Fibroblast of gingiva (primary cell): ENCODE data around the gene ZBTB7C.
"Not testable (repeated sequence)": the region's sequence is repeated elsewhere in the genome, so short reads cannot be mapped to it uniquely, and the experiment has no call there.

Experiments used
- DNase-seq: peaks from one replicate; pipeline ENCODE4 v3.0.0-alpha.2; 2011; ENCODE audit warnings: low read depth

Gene ZBTB7C

DNA sequence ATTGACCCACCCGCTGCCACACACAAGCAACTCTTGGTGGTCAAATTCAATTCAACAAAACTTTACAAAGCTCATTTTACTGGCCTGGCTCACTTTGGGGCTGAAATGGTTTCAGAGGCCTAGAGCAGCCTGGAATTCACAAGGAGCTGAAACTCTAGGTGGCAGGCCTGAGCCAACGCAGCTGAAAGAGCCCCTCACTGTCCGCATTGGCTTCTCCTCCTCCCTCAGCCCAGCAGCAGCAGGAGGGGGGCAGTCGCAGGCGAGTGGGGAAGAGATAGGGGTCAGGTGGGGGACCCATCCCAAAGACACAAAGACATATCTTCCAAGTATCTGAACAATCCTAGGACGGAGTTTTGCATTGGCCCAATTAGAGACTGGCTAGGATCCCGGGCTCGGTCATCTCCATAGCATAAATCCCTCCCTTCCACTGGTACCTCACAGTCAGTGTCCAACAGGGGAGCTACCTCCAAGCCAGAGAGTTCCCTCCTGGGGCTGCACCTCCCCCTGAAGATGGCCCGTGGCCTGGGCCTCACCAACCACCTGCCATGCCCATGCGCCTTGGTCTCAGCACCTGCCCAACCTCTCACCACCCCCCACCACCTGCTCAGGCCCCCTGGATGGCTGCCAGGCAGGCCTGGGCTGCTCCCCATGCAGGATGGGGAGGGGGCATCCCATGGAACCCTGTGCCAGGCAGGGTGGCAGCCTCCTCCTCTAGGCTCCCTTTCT lies 113.4 kb downstream of the ZBTB7C start:
- DNase-seq: no peak

DNA sequence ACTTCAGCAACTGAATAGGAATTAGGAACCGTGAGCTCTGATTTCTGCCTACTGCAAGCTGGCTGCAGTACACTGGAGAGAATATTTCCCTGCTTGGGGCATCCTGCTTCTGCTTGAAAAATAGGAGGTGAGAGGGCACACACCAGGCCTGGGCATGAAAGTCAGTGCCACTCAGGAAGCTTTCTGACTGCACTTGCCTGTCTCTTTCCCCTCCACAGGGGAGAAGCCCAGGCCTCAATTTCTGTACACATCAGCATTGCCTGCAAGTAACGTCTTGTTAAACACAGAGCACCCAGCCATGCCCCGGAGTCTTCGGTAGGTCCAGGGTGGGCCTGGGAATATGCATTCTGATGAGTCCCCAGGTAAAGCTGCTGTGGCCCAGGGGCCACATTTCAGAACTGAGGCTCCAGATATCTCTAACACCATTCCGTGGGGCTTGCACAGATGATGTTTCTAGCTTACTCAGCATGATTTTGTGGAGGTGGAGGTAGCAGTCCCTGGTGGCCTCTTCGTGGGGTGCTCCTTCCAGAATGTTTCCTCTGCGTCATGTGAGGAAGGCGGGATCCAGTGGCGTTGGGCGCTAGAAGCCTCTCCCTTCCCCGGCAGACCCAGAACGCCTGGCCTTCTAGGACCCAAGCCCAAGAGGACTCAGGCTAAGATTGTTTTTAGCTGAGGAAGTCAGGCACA lies 114.1 kb downstream of the ZBTB7C start:
- DNase-seq: no peak

DNA sequence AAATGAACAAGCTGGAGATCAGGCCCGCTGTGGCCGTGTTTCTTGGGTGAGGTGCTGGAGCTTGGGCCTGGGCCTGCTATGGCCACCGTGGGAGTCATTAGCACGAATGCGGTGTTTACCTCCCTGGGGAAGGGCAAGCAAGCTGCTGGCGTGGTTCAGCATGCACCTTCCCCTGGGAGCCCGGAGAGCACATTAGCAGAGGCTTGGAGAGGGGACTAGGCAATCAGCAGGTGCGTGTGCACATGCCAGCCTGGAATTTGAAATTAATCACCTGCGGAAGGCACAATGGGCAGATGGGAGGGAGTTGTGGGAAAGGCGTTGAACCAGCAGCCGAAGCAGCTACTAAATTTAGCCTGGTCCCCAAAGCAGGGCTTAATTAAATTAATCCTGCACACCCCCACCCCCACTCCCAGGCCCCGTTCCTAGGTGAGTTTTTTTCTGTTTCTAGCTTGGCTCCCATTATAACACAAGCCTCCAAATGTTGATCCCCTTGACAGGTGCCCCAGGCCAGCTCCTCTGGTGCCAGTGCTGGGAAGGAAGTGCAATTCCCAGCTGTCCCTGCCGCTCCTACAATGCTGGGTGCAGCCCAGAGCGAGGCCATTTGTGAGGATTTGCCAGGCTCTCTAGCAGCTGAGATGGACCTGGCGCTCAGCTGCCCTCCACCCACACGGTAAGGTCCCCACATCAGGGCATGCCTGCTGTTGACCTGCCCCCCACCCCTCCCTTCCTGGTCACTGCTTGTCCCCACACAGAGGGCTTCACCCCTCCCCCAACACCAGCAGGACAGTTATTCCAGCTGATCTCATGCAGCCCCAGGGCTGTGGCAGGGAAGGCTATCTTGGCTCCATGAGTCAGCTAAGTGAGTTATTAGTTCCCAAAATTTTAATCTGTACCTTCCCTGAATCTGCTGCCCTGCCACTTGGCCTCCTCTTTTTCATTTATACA lies 115.0 kb downstream of the ZBTB7C start:
- DNase-seq: no peak

DNA sequence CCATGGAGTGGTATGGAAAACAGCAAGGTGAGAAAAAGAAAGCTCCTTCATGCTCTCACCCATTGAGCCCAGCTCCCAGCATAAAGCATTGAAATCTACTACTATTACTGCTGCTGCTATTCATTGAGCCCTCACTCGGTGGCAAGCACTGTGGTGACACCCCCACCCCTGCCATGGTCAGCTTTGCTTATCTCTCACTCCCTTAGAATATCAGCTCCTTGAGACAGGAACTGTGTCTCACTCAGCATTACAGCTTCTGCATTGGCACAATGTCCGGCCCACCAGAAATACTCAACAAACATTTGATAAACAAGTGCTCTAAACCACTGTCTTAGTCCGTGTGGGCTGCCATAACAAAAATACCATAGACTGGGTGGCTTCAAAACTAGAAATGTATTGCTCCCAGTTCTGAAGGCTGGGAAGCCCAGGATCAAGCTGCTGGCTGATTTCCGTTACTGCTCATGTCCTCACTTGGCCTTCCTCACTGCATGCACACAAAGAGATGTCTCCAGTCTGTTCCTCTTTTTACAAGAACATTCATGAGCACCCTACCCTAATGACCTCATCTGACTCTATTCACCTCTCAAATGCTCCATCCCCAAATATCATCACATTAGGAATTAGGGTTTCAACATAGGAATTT lies 116.3 kb downstream of the ZBTB7C start:
- no peak for DNase-seq

DNA sequence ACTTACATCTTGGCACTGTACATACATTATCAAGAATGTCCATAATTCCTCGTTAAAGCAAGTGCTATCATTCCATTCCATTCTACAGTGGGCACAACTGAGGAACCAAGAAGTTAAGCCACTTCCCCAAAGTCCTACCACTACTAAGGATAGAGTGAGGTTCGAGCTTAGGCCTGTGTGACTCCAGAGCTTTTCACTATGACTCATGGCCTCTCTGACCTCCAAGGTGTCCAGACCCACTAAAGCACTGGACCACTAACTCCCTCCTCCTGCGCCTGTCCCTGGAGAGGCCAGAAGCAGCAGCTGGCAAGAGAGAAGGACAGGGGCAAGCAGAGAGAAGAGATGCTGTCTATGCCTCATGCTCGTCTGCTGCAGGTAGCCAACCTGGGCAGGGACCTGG lies 117.0 kb downstream of the ZBTB7C start:
- no peak for DNase-seq

DNA sequence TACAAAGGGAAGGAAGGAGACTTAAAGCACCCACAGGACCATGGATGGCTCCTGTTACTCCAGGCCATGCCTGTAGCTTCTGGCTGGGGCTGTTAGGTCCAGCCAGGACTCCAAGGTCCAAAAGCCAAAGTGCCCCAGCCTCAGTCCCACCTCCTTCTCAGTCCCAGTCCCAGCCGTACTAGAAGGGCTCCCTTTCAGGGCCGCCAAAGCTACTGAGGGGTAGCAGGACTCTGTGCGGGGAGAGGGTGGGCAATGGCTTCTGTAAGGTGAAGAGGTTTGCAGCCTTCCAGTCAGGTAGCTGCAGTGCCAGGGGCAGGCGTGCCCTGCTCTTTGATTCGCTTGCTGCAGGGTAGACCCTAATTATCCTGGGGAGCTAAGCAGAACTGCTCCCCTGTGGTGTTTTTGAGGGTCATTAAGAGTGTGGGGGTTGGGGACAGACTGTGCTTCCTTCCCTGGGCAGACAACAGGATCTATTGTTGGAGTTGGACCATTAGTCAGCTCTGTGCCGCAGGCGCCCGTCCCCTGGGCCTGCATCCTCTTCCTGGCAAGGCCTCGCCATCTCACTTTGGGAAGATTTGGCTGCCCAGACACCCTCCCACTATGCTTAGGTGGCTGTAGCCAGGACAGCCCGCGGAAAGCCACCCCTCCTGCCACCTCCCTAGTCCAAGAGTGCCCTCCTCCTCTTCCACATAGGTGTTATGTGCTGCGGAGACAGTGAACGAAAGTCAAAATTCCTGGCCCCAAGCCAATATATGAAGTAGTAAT lies 118.8 kb downstream of the ZBTB7C start:
- no peak for DNase-seq

DNA sequence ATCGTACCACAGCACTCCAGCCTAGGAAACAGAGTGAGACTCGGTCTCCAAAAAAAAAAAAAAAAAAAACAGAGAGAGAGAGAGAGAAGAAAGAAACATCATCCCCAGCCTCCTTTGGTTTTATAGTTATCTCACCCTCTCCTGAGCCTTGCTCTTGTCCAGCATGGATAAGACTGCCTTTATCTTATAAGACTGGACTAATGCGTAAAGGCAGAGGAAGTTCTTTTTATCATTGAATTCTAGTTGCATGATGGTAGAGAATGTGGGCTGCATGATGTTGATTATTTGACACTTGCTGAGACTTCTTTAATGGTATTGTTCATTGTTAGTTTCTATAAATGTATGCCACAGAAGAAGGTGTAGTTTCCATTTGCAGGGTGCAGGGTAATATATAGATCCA lies 124.4 kb downstream of the ZBTB7C start:
- no peak for DNase-seq

DNA sequence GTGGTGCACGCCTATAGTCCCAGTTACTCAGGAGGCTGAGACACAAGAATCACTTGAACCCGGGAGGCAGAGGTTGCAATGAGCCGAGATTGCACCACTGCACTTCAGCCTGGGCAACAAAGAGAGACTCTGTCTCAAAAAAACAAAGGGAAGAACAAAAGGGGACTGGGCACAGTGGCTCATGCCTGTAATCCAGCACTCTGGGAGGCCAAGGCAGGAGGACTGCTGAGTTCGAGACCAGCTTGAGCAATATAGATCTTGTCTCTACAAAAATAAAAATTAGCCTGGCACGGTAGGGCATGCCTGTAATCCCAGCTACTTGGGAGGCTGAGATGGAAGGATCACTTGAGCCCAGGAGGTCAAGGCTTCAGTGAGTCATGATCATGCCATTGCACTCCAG lies 125.2 kb downstream of the ZBTB7C start:
- DNase-seq: not testable (repeated sequence)

DNA sequence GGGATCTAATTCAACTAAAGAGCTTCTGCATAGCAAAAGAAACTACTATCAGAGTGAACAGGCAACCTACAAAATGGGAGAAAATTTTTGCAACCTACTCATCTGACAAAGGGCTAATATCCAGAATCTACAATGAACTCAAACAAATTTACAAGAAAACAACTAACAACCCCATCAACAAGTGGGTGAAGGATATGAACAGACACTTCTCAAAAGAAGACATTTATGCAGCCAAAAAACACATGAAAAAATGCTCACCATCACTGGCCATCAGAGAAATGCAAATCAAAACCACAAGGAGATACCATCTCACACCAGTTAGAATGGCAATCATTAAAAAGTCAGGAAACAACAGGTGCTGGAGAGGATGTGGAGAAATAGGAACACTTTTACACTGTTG lies 127.7 kb downstream of the ZBTB7C start:
- DNase-seq: not testable (repeated sequence)

DNA sequence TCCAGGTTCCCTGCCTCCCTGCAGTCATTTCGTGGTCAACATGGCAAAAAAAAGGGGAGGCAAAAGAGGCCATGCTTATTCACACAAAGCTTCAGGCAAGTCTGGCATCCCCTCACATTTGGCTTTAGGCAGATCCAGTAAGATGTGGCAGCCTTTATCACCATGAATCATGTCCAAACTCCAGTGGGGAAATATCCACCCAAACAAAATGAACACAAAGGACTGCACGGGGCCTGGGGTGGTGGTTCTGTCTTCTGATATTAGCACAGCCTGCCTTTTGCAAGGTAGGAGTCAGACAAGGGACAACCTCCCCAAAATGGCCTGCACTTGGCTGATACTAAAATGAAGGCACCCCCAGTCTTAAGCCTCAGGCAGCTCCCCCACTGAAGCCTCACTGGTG lies 129.9 kb downstream of the ZBTB7C start:
- no peak for DNase-seq

DNA sequence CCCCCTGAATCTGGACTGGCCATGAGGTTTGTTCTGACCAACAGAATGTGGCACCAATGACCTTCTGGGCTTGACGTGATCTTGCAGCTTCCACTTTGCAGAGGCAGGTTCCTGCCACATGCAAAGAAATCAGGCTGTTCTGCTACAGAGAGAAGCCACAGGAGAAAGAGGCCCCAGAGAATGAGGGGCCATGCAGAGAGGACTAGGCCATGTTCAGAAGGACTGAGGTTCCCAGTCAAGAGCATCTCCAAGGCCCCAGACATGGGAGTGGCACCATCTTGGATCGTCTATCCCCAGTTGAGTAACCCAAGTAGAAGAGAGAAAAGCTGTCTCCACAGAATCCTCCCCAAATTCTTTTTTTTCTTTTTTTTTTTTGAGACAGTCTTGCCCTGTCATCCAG lies 131.1 kb downstream of the ZBTB7C start:
- no peak for DNase-seq

DNA sequence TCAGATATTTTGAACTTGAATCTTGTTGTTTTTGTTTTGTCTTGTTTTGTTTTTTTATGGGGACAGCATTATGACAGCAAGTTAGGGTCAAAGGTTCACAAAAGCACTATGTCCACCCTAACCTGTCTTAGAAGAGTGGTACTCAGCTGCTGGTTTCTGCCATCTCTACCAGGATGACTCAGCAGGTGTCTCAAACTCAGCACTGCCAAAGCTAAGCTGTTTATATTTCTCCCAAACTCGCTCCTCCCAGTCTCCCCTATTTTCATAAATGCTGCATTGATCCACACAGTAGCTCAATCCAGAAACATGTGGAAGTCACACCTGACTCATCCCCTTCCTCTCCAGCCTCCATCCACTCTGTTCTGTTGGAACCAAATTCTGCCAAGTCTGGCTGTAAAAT lies 134.9 kb downstream of the ZBTB7C start:
- DNase-seq: no peak

DNA sequence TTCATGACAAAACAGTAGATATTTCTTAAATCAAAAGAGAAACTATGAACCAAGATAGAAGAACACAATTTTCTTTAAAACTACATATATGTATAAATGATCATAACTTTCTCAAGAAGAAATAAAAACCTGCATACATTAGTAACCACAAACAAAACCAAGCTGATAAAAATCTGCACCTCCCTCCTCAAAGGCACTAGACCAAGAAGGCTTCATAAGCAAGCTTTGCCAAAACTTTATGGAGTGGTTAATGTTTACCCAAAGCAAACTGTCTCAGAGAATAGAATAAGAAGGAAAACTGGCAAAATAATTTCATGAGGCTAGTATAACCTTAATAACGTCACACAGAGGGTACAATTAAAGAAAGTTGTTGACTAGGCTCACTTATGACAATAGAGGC lies 138.3 kb downstream of the ZBTB7C start:
- no peak for DNase-seq

DNA sequence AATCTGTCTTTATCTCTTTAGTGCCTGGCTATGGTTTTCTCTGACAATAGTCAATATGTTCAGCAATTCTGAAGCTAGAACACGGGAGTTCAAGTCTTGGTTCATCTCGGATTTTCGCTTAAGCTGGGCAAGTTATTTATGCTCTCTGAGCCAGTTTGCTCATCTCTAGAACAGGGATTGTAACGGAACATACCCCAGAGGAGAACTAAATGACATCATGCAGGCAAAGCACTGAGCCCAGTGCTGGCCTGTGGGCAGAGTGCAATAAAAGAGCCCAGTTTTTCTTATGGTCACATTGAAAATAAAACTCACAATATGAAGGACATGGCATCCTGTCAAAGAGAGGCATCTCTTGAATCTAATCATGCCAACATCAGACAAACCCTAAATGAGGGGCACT lies 143.9 kb downstream of the ZBTB7C start:
- no peak for DNase-seq

DNA sequence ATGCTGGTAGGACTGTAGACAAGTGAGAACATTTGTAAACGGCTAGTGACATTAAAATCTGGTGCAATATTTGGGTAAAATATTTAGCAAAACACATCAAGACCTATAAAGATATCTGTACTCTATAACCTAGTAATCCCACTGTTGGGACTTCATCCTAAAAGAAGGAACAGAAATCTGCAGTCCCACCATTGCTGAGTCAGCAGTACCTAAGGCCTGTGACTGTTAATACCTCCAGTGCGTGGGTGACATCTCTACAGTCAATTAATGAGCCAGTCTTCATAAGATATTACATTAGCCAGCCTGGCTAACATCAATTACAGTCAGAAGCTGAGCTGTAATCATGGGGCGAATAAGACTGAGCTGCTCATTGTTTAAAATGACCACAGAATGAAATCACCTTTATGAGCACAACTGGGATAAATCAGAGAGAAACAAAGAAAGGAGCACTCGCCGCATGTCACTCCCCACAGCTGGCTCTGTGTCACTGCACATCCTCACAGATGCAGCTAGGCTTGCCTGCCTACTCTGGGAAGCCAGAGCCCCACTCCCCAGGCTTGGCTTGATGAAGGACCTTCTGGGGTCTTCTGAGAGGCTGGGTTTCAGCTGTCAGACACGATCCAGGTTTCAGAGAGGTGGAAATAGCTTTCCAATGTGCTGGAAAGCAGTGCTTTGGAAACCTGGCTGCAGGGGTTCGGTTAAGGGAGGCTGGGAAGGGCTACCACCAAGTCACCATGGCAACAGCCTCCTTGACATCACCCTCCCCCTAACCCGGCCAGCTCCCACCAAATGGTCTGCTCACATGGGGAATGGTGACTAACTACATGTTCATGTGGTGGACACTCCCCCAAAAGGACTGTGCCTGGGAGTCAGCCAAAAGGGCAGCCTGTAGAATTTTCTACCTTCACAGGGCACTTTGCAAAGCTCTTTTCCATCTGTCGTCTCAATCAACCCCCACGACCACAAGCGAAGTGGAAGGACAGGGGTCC lies 145.0 kb downstream of the ZBTB7C start:
- DNase-seq: no peak

DNA sequence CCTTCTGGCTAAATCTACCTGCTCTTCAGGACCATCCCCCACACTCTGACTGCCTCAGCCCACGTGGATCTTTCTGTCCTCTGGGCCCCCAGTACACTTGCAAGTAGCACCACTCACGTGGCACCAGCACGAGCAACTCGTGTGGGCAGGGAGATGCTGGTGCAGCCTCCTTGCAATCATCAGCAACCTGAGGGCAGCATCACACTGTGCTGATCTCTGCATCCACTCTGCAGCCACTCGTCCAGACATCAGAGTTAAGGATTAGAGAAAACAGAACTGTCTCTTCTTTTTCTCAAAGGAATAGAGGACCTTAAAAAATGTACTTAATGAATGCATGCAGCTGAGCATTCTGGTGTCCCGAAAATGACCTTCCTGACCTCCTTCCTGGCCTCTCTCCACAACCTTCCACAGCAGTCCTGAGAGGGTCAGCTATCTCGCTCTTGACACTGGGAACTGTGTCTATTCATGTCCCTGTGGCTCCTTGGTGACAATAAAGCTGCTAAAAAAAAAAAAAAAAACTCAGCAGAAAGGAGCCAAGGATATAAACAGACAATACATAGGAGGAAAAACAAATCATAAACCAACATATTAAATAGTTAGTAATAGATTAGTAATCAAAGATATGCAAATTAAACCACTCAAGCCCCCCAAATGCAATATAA lies 145.9 kb downstream of the ZBTB7C start:
- DNase-seq: no peak

DNA sequence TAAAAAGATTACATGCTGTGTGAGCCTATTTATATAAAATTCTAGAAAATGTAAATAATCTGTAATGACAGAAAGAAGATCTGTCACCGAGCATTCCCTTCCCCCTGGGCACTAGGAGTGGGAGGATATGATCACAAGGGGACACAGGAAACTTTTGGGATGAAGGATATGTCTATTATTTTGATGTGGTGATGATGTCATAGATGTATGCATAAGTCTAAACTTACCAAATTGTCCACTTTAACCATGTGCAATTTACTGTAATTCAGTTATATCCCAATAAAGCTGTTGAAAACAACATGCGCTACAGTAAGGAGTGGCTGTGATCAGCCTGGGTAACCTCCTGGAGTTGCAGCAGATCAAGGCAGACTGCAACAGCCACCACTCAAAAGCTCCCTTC lies 148.9 kb downstream of the ZBTB7C start:
- DNase-seq: no peak

DNA sequence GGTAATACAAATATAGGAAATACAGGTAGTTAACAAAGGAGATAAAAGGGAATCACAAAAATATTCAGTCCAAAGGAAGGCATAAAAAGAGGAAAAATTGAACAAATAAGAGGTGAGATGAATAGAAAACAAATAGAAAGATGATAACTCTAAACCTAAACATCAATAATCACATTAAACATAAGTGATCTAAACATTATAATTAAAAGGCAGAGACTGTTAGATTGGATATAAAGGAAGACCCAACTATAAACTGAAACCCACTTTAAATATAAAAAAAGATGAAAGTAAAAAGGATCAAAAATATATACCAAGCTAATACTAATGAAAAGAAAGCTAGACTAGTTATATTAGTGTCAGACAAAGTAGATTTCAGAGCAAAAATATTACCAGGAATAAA lies 152.3 kb downstream of the ZBTB7C start:
- no peak for DNase-seq

DNA sequence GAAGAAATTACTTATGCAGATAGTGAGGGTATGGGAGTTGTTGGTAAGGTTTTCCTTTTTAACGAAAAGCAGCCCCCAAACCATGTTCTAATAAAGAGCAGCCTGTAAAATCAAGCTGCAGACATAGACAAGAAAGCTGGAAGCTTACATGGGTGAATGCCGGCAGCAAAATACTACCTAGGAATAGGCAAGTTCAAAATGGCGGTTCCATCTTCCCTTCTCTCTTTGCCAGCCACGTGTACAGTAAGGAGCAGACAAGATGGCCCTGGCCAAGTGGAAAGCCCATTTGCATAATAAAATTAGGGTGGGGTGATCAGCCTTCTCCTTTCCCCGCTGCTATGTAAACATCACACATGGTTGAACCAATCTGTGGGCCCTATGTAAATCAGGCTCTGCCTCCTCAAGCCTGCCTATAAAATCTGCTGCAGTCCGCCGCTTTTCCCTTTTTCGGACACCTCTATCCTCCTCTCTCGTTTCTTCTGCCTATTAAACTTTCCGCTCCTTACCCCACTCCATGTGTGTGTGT lies 155.0 kb downstream of the ZBTB7C start:
- no peak for DNase-seq

DNA sequence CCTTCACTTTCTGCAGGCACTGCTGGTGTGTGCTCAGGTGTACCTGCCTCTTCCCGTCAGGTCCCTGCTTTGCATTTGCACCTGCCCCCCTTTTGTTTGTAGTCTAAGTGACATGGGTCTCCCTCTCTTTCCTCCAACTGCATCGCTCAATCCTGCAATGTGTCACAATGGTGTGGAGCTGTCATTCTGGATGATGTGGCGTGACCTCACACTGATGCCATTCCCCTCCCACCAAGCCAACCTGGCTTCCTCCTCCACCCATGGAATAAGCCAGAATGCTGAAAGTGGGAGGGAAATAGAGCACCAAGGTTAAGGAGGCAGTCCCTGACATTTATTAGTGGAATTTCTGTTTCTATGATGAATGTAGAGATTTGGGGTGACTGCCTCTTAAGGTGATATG lies 156.7 kb downstream of the ZBTB7C start:
- DNase-seq: no peak
